Neuronal stem cell (in vitro differentiated cells): ENCODE data around the gene DPT.

Experiments used
- DNase-seq: peaks from one replicate; pipeline ENCODE4 v3.0.0-alpha.2; 2013; ENCODE audit warnings: low spot score
- H2AFZ ChIP-seq: one replicate; pipeline ENCODE4 v1.6.1; 2013; ENCODE audit warnings: mild to moderate bottlenecking, low read length, inconsistent platforms
- H2AK5ac ChIP-seq: 2 replicates; pipeline ENCODE4 v1.6.1; 2013; ENCODE audit warnings: low read depth, mild to moderate bottlenecking, inconsistent platforms, low read length, moderate library complexity, mixed read lengths
- H2BK120ac ChIP-seq: 2 replicates; pipeline ENCODE4 v1.6.1; 2013; ENCODE audit warnings: low read depth, mild to moderate bottlenecking, inconsistent platforms, low read length, moderate library complexity, mixed read lengths
- H2BK12ac ChIP-seq: one replicate; pipeline ENCODE4 v1.6.1; 2013; ENCODE audit warnings: low read length, inconsistent platforms
- H2BK15ac ChIP-seq: 2 replicates; pipeline ENCODE4 v1.6.1; 2013; ENCODE audit warnings: mild to moderate bottlenecking, low read length, inconsistent platforms, mixed read lengths
- H2BK5ac ChIP-seq: one replicate; pipeline ENCODE4 v1.6.1; 2013; ENCODE audit warnings: inconsistent platforms, mild to moderate bottlenecking, low read length, moderate library complexity
- H3K14ac ChIP-seq: one replicate; pipeline ENCODE4 v1.6.1; 2013; ENCODE audit warnings: low read length, inconsistent platforms
- H3K18ac ChIP-seq: 2 replicates; pipeline ENCODE4 v1.6.1; 2013; ENCODE audit warnings: low read length, inconsistent platforms
- H3K23ac ChIP-seq: 2 replicates; pipeline ENCODE4 v1.6.1; 2013; ENCODE audit warnings: low read depth, mild to moderate bottlenecking, mixed read lengths, low read length, inconsistent platforms; ENCODE audit not compliant: poor library complexity
- H3K27ac ChIP-seq: replicated peaks from 3 replicates; pipeline ENCODE4 v1.5.1; 2013; ENCODE audit warnings: low read length, inconsistent platforms
- H3K27me3 ChIP-seq, 3 experiments: 2 replicates each; pipeline ENCODE4 v1.6.1; 2013; ENCODE audit warnings: low read length in 3 of 3, mild to moderate bottlenecking in 2 of 3, inconsistent platforms in 1 of 3, low read depth in 1 of 3, mixed read lengths in 1 of 3, moderate library complexity in 1 of 3; ENCODE audit not compliant: control insufficient read depth in 3 of 3, insufficient read depth in 3 of 3
- H3K36me3 ChIP-seq, 2 donors: replicated peaks in 1 of 2; 2 replicates each; pipeline ENCODE4 v1.6.1; 2013; ENCODE audit warnings: low read length in 2 of 2; ENCODE audit not compliant: control insufficient read depth in 2 of 2, insufficient read depth in 2 of 2
- H3K4ac ChIP-seq: 2 replicates; pipeline ENCODE4 v1.6.1; 2013; ENCODE audit warnings: inconsistent platforms, mild to moderate bottlenecking, low read length, moderate library complexity
- H3K4me1 ChIP-seq, 2 donors: 1 replicate in 1 of 2; 2 replicates in 1 of 2; pipeline ENCODE4 v1.6.1; 2013; ENCODE audit warnings: low read length in 2 of 2, low read depth in 1 of 2; ENCODE audit not compliant: control insufficient read depth in 2 of 2, insufficient read depth in 1 of 2
- H3K4me2 ChIP-seq: one replicate; pipeline ENCODE4 v1.6.1; 2013; ENCODE audit warnings: mild to moderate bottlenecking, low read length, inconsistent platforms; ENCODE audit not compliant: insufficient read depth, poor library complexity, severe bottlenecking
- H3K4me3 ChIP-seq, 2 donors: 2 replicates each; pipeline ENCODE4 v1.5.1; 2013; ENCODE audit warnings: low read length in 2 of 2, mild to moderate bottlenecking in 2 of 2, inconsistent platforms in 1 of 2, moderate library complexity in 1 of 2
- H3K79me1 ChIP-seq: one replicate; pipeline ENCODE4 v1.6.1; 2013; ENCODE audit warnings: low read depth, mild to moderate bottlenecking, inconsistent platforms, low read length, moderate library complexity
- H3K9ac ChIP-seq: one replicate; pipeline ENCODE4 v1.6.1; 2013; ENCODE audit warnings: mild to moderate bottlenecking, low read depth, low read length, inconsistent platforms; ENCODE audit not compliant: poor library complexity
- H3K9me3 ChIP-seq, 2 donors: replicated peaks in 1 of 2; 2 replicates each; pipeline versions ENCODE3 to v1.6.1; 2013; ENCODE audit warnings: low read length in 2 of 2, mild to moderate bottlenecking in 2 of 2, inconsistent platforms in 1 of 2, low read depth in 1 of 2, mixed read lengths in 1 of 2, moderate library complexity in 1 of 2; ENCODE audit not compliant: control insufficient read depth in 2 of 2, insufficient read depth in 1 of 2
- H4K8ac ChIP-seq: one replicate; pipeline ENCODE4 v1.6.1; 2013; ENCODE audit warnings: low read depth, mild to moderate bottlenecking, inconsistent platforms, low read length, moderate library complexity
- H4K91ac ChIP-seq: one replicate; pipeline ENCODE4 v1.6.1; 2013; ENCODE audit warnings: low read length, low read depth, mild to moderate bottlenecking, inconsistent platforms; ENCODE audit not compliant: poor library complexity
- WGBS, 2 donors: extraction: QIAGEN DNeasy Blood & Tissue Kit; methylation state at CpG; one replicate each; pipeline ENCODE4 v1.1.7; 2013; ENCODE audit warnings: missing lambda C conversion rate in 2 of 2, mixed read lengths in 1 of 2; ENCODE audit not compliant: insufficient read length in 2 of 2, insufficient replicate concordance in 1 of 2; ENCODE audit errors: extremely low coverage in 2 of 2; 5-methylcytosine and 5-hydroxymethylcytosine counted together

The DPT gene

GRCh38 chr1:168726719-168727118, 2.3 kb downstream of the DPT start:
- H4K8ac ChIP-seq: no peak overlapping the region
- no peaks in the 10 kb centered on the region for H3K27me3 ChIP-seq
- no peak overlapping the region for H2BK12ac ChIP-seq
- H3K9me3 ChIP-seq: peaks cover 0 to 3% of the 10 kb centered on the region in 2 donors
- no peaks in the 10 kb centered on the region for H3K79me1 ChIP-seq
- H2AFZ ChIP-seq: no peak overlapping the region
- no peak overlapping the region for H2BK15ac ChIP-seq
- no peak for DNase-seq
- H3K4me2 ChIP-seq: no peak overlapping the region
- no peak overlapping the region for H3K27ac ChIP-seq
- no peak overlapping the region for H2AK5ac ChIP-seq
- H3K4me1 ChIP-seq: no peaks in the 10 kb centered on the region
- H3K4me3 ChIP-seq: no peak overlapping the region
- H3K36me3 ChIP-seq: no peaks in the 10 kb centered on the region
- no peak overlapping the region for H3K4ac ChIP-seq
- H3K14ac ChIP-seq: no peak overlapping the region
- H3K23ac ChIP-seq: no peak overlapping the region
- no peak overlapping the region for H2BK120ac ChIP-seq
- H2BK5ac ChIP-seq: no peak overlapping the region
- no CpG with 5 or more reads among the region's 2 CpGs for WGBS, 2 donors
- H4K91ac ChIP-seq: no peak overlapping the region
- H3K9ac ChIP-seq: no peak overlapping the region
- H3K18ac ChIP-seq: no peak overlapping the region

- H4K91ac ChIP-seq: no peak overlapping the region
- no peaks in the 10 kb centered on the region for H3K27me3 ChIP-seq
- no peak overlapping the region for H2AFZ ChIP-seq
- H2AK5ac ChIP-seq: no peak overlapping the region
- peaks cover 0 to 3% of the 10 kb centered on the region in 2 donors for H3K9me3 ChIP-seq
- H3K79me1 ChIP-seq: no peaks in the 10 kb centered on the region
- no peak overlapping the region for H3K14ac ChIP-seq
- no peak overlapping the region for H3K4me3 ChIP-seq
- no peak overlapping the region for H2BK15ac ChIP-seq
- no peaks in the 10 kb centered on the region for H3K36me3 ChIP-seq
- no peak overlapping the region for H3K4ac ChIP-seq
- no peak overlapping the region for H3K9ac ChIP-seq
- WGBS, 2 donors: no CpG with 5 or more reads among the region's 3 CpGs
- no peak overlapping the region for H2BK12ac ChIP-seq
- H3K27ac ChIP-seq: no peak overlapping the region
- no peak overlapping the region for H2BK120ac ChIP-seq
- DNase-seq: no peak
- H2BK5ac ChIP-seq: no peak overlapping the region
- H3K18ac ChIP-seq: no peak overlapping the region
- no peak overlapping the region for H4K8ac ChIP-seq
- no peak overlapping the region for H3K23ac ChIP-seq
- H3K4me2 ChIP-seq: no peak overlapping the region
- no peaks in the 10 kb centered on the region for H3K4me1 ChIP-seq
Measured at GRCh38 chr1:168726281-168726680, 2.7 kb downstream of the DPT start.

- Histone ChIP-seq H2AFZ (no peak overlapping the region), H3K18ac (no peak overlapping the region), H3K4ac (no peak overlapping the region), H4K8ac (no peak overlapping the region), H3K36me3 (no peaks in the 10 kb centered on the region), H3K23ac (no peak overlapping the region), H3K79me1 (no peaks in the 10 kb centered on the region), H2BK12ac (no peak overlapping the region), H2BK120ac (no peak overlapping the region), H3K9me3 (peaks cover 0 to 3% of the 10 kb centered on the region in 2 donors), H2AK5ac (no peak overlapping the region), H3K27me3 (no peaks in the 10 kb centered on the region), H2BK5ac (no peak overlapping the region), H3K27ac (no peak overlapping the region), H4K91ac (no peak overlapping the region), H3K4me2 (no peak overlapping the region), H2BK15ac (no peak overlapping the region), H3K9ac (no peak overlapping the region), H3K4me1 (no peaks in the 10 kb centered on the region), H3K14ac (no peak overlapping the region), H3K4me3 (no peak overlapping the region)
- no peak for DNase-seq
- no CpG with 5 or more reads among the region's 4 CpGs for WGBS, 2 donors
Measured at GRCh38 chr1:168725831-168726230, 3.2 kb downstream of the DPT start.

GRCh38 chr1:168725060-168725459, 3.9 kb downstream of the DPT start:
- Histone ChIP-seq H2BK15ac (no peak overlapping the region), H3K4ac (no peak overlapping the region), H3K9me3 (peaks cover 0 to 3% of the 10 kb centered on the region in 2 donors), H3K18ac (no peak overlapping the region), H3K4me3 (no peak overlapping the region), H2AK5ac (no peak overlapping the region), H3K4me1 (no peaks in the 10 kb centered on the region), H3K79me1 (no peaks in the 10 kb centered on the region), H2BK5ac (no peak overlapping the region), H3K4me2 (no peak overlapping the region), H2AFZ (no peak overlapping the region), H3K23ac (no peak overlapping the region), H3K9ac (no peak overlapping the region), H2BK12ac (no peak overlapping the region), H4K91ac (no peak overlapping the region), H3K27ac (no peak overlapping the region), H3K36me3 (no peaks in the 10 kb centered on the region), H3K14ac (no peak overlapping the region), H2BK120ac (no peak overlapping the region), H4K8ac (no peak overlapping the region), H3K27me3 (no peaks in the 10 kb centered on the region)
- no CpG with 5 or more reads among the region's 2 CpGs for WGBS, 2 donors
- DNase-seq: no peak
